IMR-90 (cell line): ENCODE data around the gene PDE4B. TPM values are rescaled to one million over a fixed set of nuclear protein-coding genes. Genes with fewer than 3 reads are reported as not detected.

ENCODE experiments used
- ATAC-seq: fragments of 200-7000 bp; cut with Tn5 transposase; 2 replicates; pipeline ENCODE4 v1.9.1; 2020; ENCODE audit warnings: low read depth, mild to moderate bottlenecking, moderate library complexity
- BruUV-seq: library from RNA; stranded (reverse); fragments of 400-500 nt; replicated peaks from 2 replicates; lab custom pipeline; 2021; lab: Mats Ljungman, UMichigan
- CTCF ChIA-PET: fragments of 300-600 bp; formaldehyde crosslinking; extraction: SDS; loops from one replicate; lab custom pipeline; 2021; ENCODE audit warnings: antibody characterized with exemption; lab: Yijun Ruan, JAX
- POLR2A ChIA-PET: fragments of 300-600 bp; sonication (Branson Sonifier 250); formaldehyde crosslinking; loops from one replicate; lab custom pipeline; 2022; ENCODE audit warnings: antibody characterized with exemption; ENCODE audit not compliant: unreplicated experiment; lab: Charles Lee
- DNase-seq: peaks from one replicate; pipeline ENCODE4 v3.0.0; 2013
- H2AFZ ChIP-seq: replicated peaks from 2 replicates; pipeline ENCODE3; 2013; ENCODE audit warnings: low read length, mild to moderate bottlenecking; ENCODE audit not compliant: poor library complexity
- H2AK5ac ChIP-seq: 2 replicates; pipeline ENCODE4 v1.6.1; 2013; ENCODE audit warnings: low read depth, low read length, inconsistent platforms
- H2AK9ac ChIP-seq: replicated peaks from 2 replicates; pipeline ENCODE3; 2013; ENCODE audit warnings: mild to moderate bottlenecking, low read depth, low read length, moderate library complexity; ENCODE audit not compliant: poor library complexity
- H2BK120ac ChIP-seq: 2 replicates; pipeline ENCODE4 v1.6.1; 2013; ENCODE audit warnings: low read depth, low read length, inconsistent platforms
- H2BK15ac ChIP-seq: 3 replicates; pipeline ENCODE4 v1.6.1; 2013; ENCODE audit warnings: low read depth, low read length, inconsistent platforms
- H2BK20ac ChIP-seq: 2 replicates; pipeline ENCODE4 v1.6.1; 2013; ENCODE audit warnings: low read depth, mild to moderate bottlenecking, inconsistent platforms, low read length, moderate library complexity
- H2BK5ac ChIP-seq: 2 replicates; pipeline ENCODE4 v1.6.1; 2013; ENCODE audit warnings: mild to moderate bottlenecking, low read depth, low read length, inconsistent platforms; ENCODE audit not compliant: poor library complexity, severe bottlenecking
- H3K14ac ChIP-seq: replicated peaks from 2 replicates; pipeline ENCODE4 v1.6.1; 2013; ENCODE audit warnings: low read depth, low read length, inconsistent platforms
- H3K18ac ChIP-seq: 2 replicates; pipeline ENCODE4 v1.6.1; 2013; ENCODE audit warnings: low read depth, low read length, control low read depth
- H3K23ac ChIP-seq: 2 replicates; pipeline ENCODE4 v1.6.1; 2013; ENCODE audit warnings: low read depth, low read length, inconsistent platforms
- H3K27ac ChIP-seq: 2 replicates; pipeline ENCODE4 v1.5.1; 2013; ENCODE audit warnings: mild to moderate bottlenecking, control low read depth, low read length; ENCODE audit not compliant: insufficient read depth
- H3K27me3 ChIP-seq: 2 replicates; pipeline ENCODE4 v1.6.1; 2013; ENCODE audit warnings: low read length; ENCODE audit not compliant: control insufficient read depth, insufficient read depth
- H3K36me3 ChIP-seq: 2 replicates; pipeline ENCODE4 v1.6.1; 2013; ENCODE audit warnings: low read length, mixed read lengths; ENCODE audit not compliant: control insufficient read depth, insufficient read depth
- H3K4ac ChIP-seq: 2 replicates; pipeline ENCODE4 v1.6.1; 2013; ENCODE audit warnings: low read depth, low read length, inconsistent platforms
- H3K4me1 ChIP-seq: 2 replicates; pipeline ENCODE4 v1.6.1; 2013; ENCODE audit warnings: low read length, mixed read lengths; ENCODE audit not compliant: control insufficient read depth, insufficient read depth
- H3K4me2 ChIP-seq: 2 replicates; pipeline ENCODE4 v1.6.1; 2013; ENCODE audit warnings: low read depth, mild to moderate bottlenecking, control low read depth, low read length, moderate library complexity
- H3K4me3 ChIP-seq: 2 replicates; pipeline ENCODE4 v1.5.1; 2013; ENCODE audit warnings: low read depth, mild to moderate bottlenecking, control low read depth, low read length, moderate library complexity; ENCODE audit not compliant: insufficient read depth
- H3K56ac ChIP-seq: 2 replicates; pipeline ENCODE4 v1.6.1; 2013; ENCODE audit warnings: low read length, inconsistent platforms; ENCODE audit not compliant: insufficient read depth; ENCODE audit errors: extremely low read depth
- H3K79me1 ChIP-seq, 2 experiments: 2 replicates each; pipeline ENCODE4 v1.6.1; 2013; ENCODE audit warnings: low read length in 2 of 2, inconsistent platforms in 1 of 2, low read depth in 1 of 2
- H3K9ac ChIP-seq: 2 replicates; pipeline ENCODE4 v1.6.1; 2013; ENCODE audit warnings: low read depth, low read length, control low read depth
- H3K9me1 ChIP-seq: 2 replicates; pipeline ENCODE4 v1.6.1; 2013; ENCODE audit warnings: low read length, inconsistent platforms; ENCODE audit not compliant: insufficient read depth
- H3K9me3 ChIP-seq: 2 replicates; pipeline ENCODE4 v1.6.1; 2013; ENCODE audit warnings: low read length; ENCODE audit not compliant: control insufficient read depth, insufficient read depth
- H4K20me1 ChIP-seq: 2 replicates; pipeline ENCODE4 v1.6.1; 2013; ENCODE audit warnings: low read length, inconsistent platforms; ENCODE audit not compliant: insufficient read depth
- H4K5ac ChIP-seq: 2 replicates; pipeline ENCODE4 v1.6.1; 2013; ENCODE audit warnings: mild to moderate bottlenecking, low read depth, low read length, control low read depth
- H4K8ac ChIP-seq, 2 experiments: 2 replicates each; pipeline ENCODE4 v1.6.1; 2013; ENCODE audit warnings: low read depth in 2 of 2, low read length in 2 of 2, control low read depth in 1 of 2, inconsistent platforms in 1 of 2
- H4K91ac ChIP-seq: 2 replicates; pipeline ENCODE4 v1.6.1; 2013; ENCODE audit warnings: low read depth, low read length, inconsistent platforms; ENCODE audit not compliant: insufficient read depth
- CEBPB ChIP-seq: IDR thresholded peaks from 2 replicates; pipeline ENCODE4 v1.6.1; 2012; ENCODE audit warnings: low read depth, low read length, improper control_type of control experiment
- SMC3 ChIP-seq: fragments of 150-350 bp; IDR thresholded peaks from 2 replicates; pipeline ENCODE4 v1.6.1; 2016; ENCODE audit warnings: low read depth, mild to moderate bottlenecking, antibody characterized with exemption, low read length, moderate library complexity
- WGBS, 2 experiments: methylation state at CpG; one replicate each; pipeline versions ENCODE4 v1.1.5 to v1.1.7; 2013; ENCODE audit warnings: missing lambda C conversion rate in 2 of 2; ENCODE audit not compliant: insufficient read length in 1 of 2; ENCODE audit errors: extremely low coverage in 2 of 2; 5-methylcytosine and 5-hydroxymethylcytosine counted together
- dilution Hi-C: fragments of 300-500 bp; cut with HindIII; formaldehyde crosslinking; loops from one replicate; pipeline ENCODE4 v1.14.3; 2018; ENCODE audit warnings: low sequenced_read_pairs; ENCODE audit not compliant: unreplicated experiment
- in situ Hi-C: fragments of 300-500 bp; cut with MboI; formaldehyde crosslinking; loops from 3 replicates; pipeline ENCODE4 v1.14.3; 2019; ENCODE audit warnings: low sequenced_read_pairs, inconsistent platforms, mixed read lengths
- intact Hi-C: fragments of 100-400 bp; cut with micrococcal nuclease; formaldehyde crosslinking; loops from 2 replicates; pipeline ENCODE4 v1.10.0; 2022
- polyA plus RNA-seq, 3 experiments: library from polyadenylated mRNA; depleted of rRNA; stranded (reverse); fragments of >200 nt; gene quantifications; 2 replicates each; pipeline ENCODE4 v1.2.3, GENCODE V29; 2012; ENCODE audit warnings: low replicate concordance in 1 of 3
- total RNA-seq: library from RNA; depleted of rRNA; stranded (reverse); fragments of >200 nt; gene quantifications from 2 replicates; pipeline ENCODE4 v1.2.3, GENCODE V29; 2012

Gene PDE4B
- total and polyA plus RNA-seq, 2 of the 4 experiments (the other 2 are of a cell fraction): 5.8 to 21.3 TPM

- peaks cover 7% of the 10 kb centered on the region; the same call in 1 of the 2 replicates for H3K4me1 ChIP-seq
- no peak for TF ChIP-seq SMC3
- TF ChIP-seq CEBPB: 0 out of 2 replicates have a peak, but pooled peaks have one; percentile 3
- peak overlapping the region; percentile 64; the same call in 1 of the 2 replicates for H2BK20ac ChIP-seq
- H3K4ac ChIP-seq: peak overlapping the region; percentile 55; the same call in 1 of the 2 replicates
- no CpG with 5 or more reads among the region's 3 CpGs for WGBS, 2 experiments
- no peaks in the 10 kb centered on the region for H4K20me1 ChIP-seq
- H3K9me3 ChIP-seq: no peaks in the 10 kb centered on the region
- peak overlapping the region; percentile 6 for H2AK5ac ChIP-seq
- H4K8ac ChIP-seq: 0 out of 4 replicates have a peak overlapping the region, but pooled peaks of 1 of the 2 experiments have one; percentile 14
- in situ Hi-C loops (no loop called here), dilution Hi-C loops (no loop called here), intact Hi-C loops (no loop called here)
- H3K36me3 ChIP-seq: no peaks in the 10 kb centered on the region
- no peak overlapping the region for H3K14ac ChIP-seq
- ChIA-PET CTCF (interaction anchor here (0.9 kb wide), 1 partner anchor 46 kb away, joined by 4 read pairs; no protein-coding TSS in a partner anchor), POLR2A (no interaction called here)
- no TSS peak for BruUV-seq
- H4K5ac ChIP-seq: no peak overlapping the region
- no peak overlapping the region for H3K9ac ChIP-seq
- peak overlapping the region; percentile 48 for H2BK5ac ChIP-seq
- DNase-seq (peak; percentile 47), ATAC-seq (peak; percentile 61)
- no peak overlapping the region for H3K4me3 ChIP-seq
- H3K27ac ChIP-seq: no peak overlapping the region
- H3K4me2 ChIP-seq: peak overlapping the region; percentile 14; the same call in 1 of the 2 replicates
- H3K56ac ChIP-seq: no peak overlapping the region
- H2BK120ac ChIP-seq: peak overlapping the region; percentile 53
- H3K23ac ChIP-seq: peak overlapping the region; percentile 48; the same call in 1 of the 2 replicates
- H4K91ac ChIP-seq: peak overlapping the region; percentile 70; the same call in 1 of the 2 replicates
- H3K18ac ChIP-seq: peak overlapping the region; percentile 0; the same call in 1 of the 2 replicates
- no peaks in the 10 kb centered on the region for H3K79me1 ChIP-seq
- no peak overlapping the region for H2AK9ac ChIP-seq
- H2BK15ac ChIP-seq: no peak overlapping the region; the same call in 2 of the 3 replicates
- peaks cover 9% of the 10 kb centered on the region; the same call in 1 of the 2 replicates for H3K9me1 ChIP-seq
- no peak overlapping the region for H2AFZ ChIP-seq
- H3K27me3 ChIP-seq: no peaks in the 10 kb centered on the region
Measured at GRCh38 chr1:66399888-66400529, 607.3 kb downstream of the PDE4B start.
